ENCODE data around the gene TTLL5. TPM values are rescaled to one million over a fixed set of nuclear protein-coding genes. Genes with fewer than 3 reads are reported as not detected.
A peak's percentile ranks its signal among the peaks of the same experiment; 100 is the strongest.

Gene TTLL5
- total RNA-seq, 1 donor from 2014 or later = 26.0 TPM

GRCh38 chr14:75619548-75619947, 41.5 kb upstream of the TTLL5 start:
- no peak overlapping the region for H3K27ac ChIP-seq
- H3K9me3 ChIP-seq = no peaks in the 10 kb centered on the region
- H3K4me1 ChIP-seq = no peaks in the 10 kb centered on the region
- no peaks in the 10 kb centered on the region for H3K27me3 ChIP-seq
- ATAC-seq (no peak), DNase-seq (no peak)
- intact Hi-C loops (cut with DNase I) = no loop called here
- TF ChIP-seq CTCF (IDR thresholded peaks at IDR 0.05) = no peak
- H3K4me3 ChIP-seq = no peak overlapping the region
- H3K36me3 ChIP-seq = no peaks in the 10 kb centered on the region

- Histone ChIP-seq H3K27ac (no peak overlapping the region), H3K9me3 (no peaks in the 10 kb centered on the region), H3K36me3 (no peaks in the 10 kb centered on the region), H3K27me3 (no peaks in the 10 kb centered on the region), H3K4me3 (no peak overlapping the region), H3K4me1 (no peaks in the 10 kb centered on the region)
- no peak for ATAC-seq
- intact Hi-C loops (cut with DNase I) = no loop called here
- TF ChIP-seq CTCF (IDR thresholded peaks at IDR 0.05) = no peak
- no peak for DNase-seq
These were observed 36.0 kb upstream of the TTLL5 start for GRCh38 chr14:75625034-75625433.

- no peak for TF ChIP-seq CTCF (IDR thresholded peaks at IDR 0.05)
- intact Hi-C loops (cut with DNase I) = no loop called here
- DNase-seq (no peak), ATAC-seq (peak; percentile 43)
- no peaks in the 10 kb centered on the region for H3K27me3 ChIP-seq
- H3K4me3 ChIP-seq = no peak overlapping the region
- no peaks in the 10 kb centered on the region for H3K4me1 ChIP-seq
- no peak overlapping the region for H3K27ac ChIP-seq
- no peaks in the 10 kb centered on the region for H3K9me3 ChIP-seq
- no peaks in the 10 kb centered on the region for H3K36me3 ChIP-seq
These were observed 34.6 kb upstream of the TTLL5 start for GRCh38 chr14:75626396-75626795.

GRCh38 chr14:75626863-75627262, 34.2 kb upstream of the TTLL5 start:
- Histone ChIP-seq H3K27ac (no peak overlapping the region), H3K27me3 (no peaks in the 10 kb centered on the region), H3K4me1 (no peaks in the 10 kb centered on the region), H3K36me3 (no peaks in the 10 kb centered on the region), H3K4me3 (no peak overlapping the region), H3K9me3 (no peaks in the 10 kb centered on the region)
- peak; percentile 82 for ATAC-seq
- DNase-seq = no peak
- intact Hi-C loops (cut with DNase I) = no loop called here
- no peak for TF ChIP-seq CTCF (IDR thresholded peaks at IDR 0.05)

GRCh38 chr14:75627406-75627805, 33.6 kb upstream of the TTLL5 start:
- H3K4me3 ChIP-seq = no peak overlapping the region
- intact Hi-C loops (cut with DNase I) = no loop called here
- H3K36me3 ChIP-seq = no peaks in the 10 kb centered on the region
- H3K9me3 ChIP-seq = no peaks in the 10 kb centered on the region
- ATAC-seq (no peak), DNase-seq (no peak)
- H3K27me3 ChIP-seq = no peaks in the 10 kb centered on the region
- TF ChIP-seq CTCF (IDR thresholded peaks at IDR 0.05) = no peak
- H3K4me1 ChIP-seq = no peaks in the 10 kb centered on the region
- H3K27ac ChIP-seq = no peak overlapping the region

- H3K36me3 ChIP-seq = no peaks in the 10 kb centered on the region
- intact Hi-C loops (cut with DNase I) = no loop called here
- DNase-seq = no peak
- no peaks in the 10 kb centered on the region for H3K4me1 ChIP-seq
- H3K9me3 ChIP-seq = no peaks in the 10 kb centered on the region
- ATAC-seq = no peak
- TF ChIP-seq CTCF (IDR thresholded peaks at IDR 0.05) = no peak
- no peak overlapping the region for H3K4me3 ChIP-seq
- no peak overlapping the region for H3K27ac ChIP-seq
- H3K27me3 ChIP-seq = no peaks in the 10 kb centered on the region
These were observed 32.2 kb upstream of the TTLL5 start for GRCh38 chr14:75628816-75629215.

Measured in upper lobe of right lung (tissue), 1 donor.